Vagina (tissue), 2 donors: ENCODE results near the gene HTRA2. TPM values are rescaled to one million over a fixed set of nuclear protein-coding genes. Genes with fewer than 3 reads are reported as not detected.

ENCODE experiments used
- DNase-seq, 2 donors: peaks; one replicate each; pipeline ENCODE4 v3.0.0-alpha.2; 2017; ENCODE audit errors: extremely low spot score in 2 of 2
- H3K27ac ChIP-seq: fragments of 200-600 bp; sonication (generic); one replicate; pipeline ENCODE4 v1.5.1; 2019
- H3K27me3 ChIP-seq: fragments of 200-600 bp; sonication (generic); one replicate; pipeline ENCODE4 v1.5.1; 2019
- H3K36me3 ChIP-seq, 2 donors: fragments of 200-600 bp; sonication (generic); one replicate each; pipeline ENCODE4 v1.5.1; 2017 to 2019
- H3K4me1 ChIP-seq: fragments of 200-600 bp; sonication (generic); one replicate; pipeline ENCODE4 v1.5.1; 2019
- H3K4me3 ChIP-seq, 2 donors: fragments of 200-600 bp; sonication (generic); 1 replicate in 1 of 2; 2 replicates in 1 of 2; pipeline ENCODE4 v1.5.1; 2016 to 2019
- H3K9me3 ChIP-seq: fragments of 200-600 bp; sonication (generic); one replicate; pipeline ENCODE4 v1.5.1; 2019
- POLR2A ChIP-seq, 2 donors: fragments of 450-650 bp; IDR thresholded peaks; one replicate each; pipeline ENCODE4 v1.6.1; 2017; ENCODE audit warnings: antibody characterized with exemption in 2 of 2, mild to moderate bottlenecking in 2 of 2, moderate library complexity in 2 of 2
- POLR2AphosphoS5 ChIP-seq, 2 donors: sonication (generic); formaldehyde crosslinking; IDR thresholded peaks; one replicate each; pipeline ENCODE4 v1.9.0; 2017; ENCODE audit warnings: antibody characterized with exemption in 2 of 2, mild to moderate bottlenecking in 2 of 2, low read depth in 1 of 2; ENCODE audit not compliant: insufficient read depth in 1 of 2
- intact Hi-C: fragments of 100-400 bp; cut with DNase I; formaldehyde crosslinking; loops from one replicate; pipeline ENCODE4 v1.15.1; 2023
- total RNA-seq: library from RNA; depleted of rRNA; stranded (reverse); fragments of >200 nt; gene quantifications from one replicate; pipeline ENCODE4 v1.2.3, GENCODE V29; 2016
- TF ChIP-seq, protein P1 (sequence below), 3 experiments: fragments of 450-650 bp in 2 of 3; fragments of 200-600 bp in 1 of 3; sonication (generic) in 1 of 3; IDR thresholded peaks; one replicate each; pipeline ENCODE4 v1.5.1; 2017 to 2019; ENCODE audit warnings: antibody characterized with exemption in 3 of 3, mild to moderate bottlenecking in 2 of 3, moderate library complexity in 2 of 3

Gene HTRA2
- total RNA-seq, 1 donor from 2014 or later = 24.3 TPM

DNA sequence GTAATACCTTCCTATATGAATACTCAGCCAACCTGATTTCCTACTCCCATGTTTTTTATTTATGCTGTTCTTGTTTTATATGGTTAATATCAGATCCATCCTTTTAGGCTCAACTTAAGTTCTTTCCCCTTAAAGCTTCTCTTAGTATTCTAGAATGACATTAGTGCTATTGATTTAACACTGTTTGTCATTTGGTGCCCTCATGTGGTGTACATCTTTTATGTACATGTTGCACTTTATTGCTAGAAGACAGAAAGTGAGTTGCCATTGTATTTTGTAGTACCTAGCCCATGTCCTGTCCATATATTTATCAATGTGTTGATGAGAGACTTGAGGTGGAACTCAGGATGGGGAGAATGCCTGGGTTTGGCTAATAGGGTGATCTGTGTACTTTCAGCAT is 2.5 kb downstream of the HTRA2 start:
- H3K27ac ChIP-seq = no peak overlapping the region
- no peaks in the 10 kb centered on the region for H3K27me3 ChIP-seq
- peaks cover 33% of the 10 kb centered on the region for H3K4me1 ChIP-seq
- no peak for DNase-seq
- H3K9me3 ChIP-seq = no peaks in the 10 kb centered on the region
- intact Hi-C loops = no loop called here
- TF ChIP-seq POLR2A (IDR thresholded peaks at IDR 0.05) (no peak), POLR2AphosphoS5 (IDR thresholded peaks at IDR 0.05; ENCODE audit: insufficient read depth in 1 of 2, low read depth in 1 of 2) (no peak)
- TF ChIP-seq, protein P1, sequence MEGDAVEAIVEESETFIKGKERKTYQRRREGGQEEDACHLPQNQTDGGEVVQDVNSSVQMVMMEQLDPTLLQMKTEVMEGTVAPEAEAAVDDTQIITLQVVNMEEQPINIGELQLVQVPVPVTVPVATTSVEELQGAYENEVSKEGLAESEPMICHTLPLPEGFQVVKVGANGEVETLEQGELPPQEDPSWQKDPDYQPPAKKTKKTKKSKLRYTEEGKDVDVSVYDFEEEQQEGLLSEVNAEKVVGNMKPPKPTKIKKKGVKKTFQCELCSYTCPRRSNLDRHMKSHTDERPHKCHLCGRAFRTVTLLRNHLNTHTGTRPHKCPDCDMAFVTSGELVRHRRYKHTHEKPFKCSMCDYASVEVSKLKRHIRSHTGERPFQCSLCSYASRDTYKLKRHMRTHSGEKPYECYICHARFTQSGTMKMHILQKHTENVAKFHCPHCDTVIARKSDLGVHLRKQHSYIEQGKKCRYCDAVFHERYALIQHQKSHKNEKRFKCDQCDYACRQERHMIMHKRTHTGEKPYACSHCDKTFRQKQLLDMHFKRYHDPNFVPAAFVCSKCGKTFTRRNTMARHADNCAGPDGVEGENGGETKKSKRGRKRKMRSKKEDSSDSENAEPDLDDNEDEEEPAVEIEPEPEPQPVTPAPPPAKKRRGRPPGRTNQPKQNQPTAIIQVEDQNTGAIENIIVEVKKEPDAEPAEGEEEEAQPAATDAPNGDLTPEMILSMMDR (IDR thresholded peaks at IDR 0.05) = no peak
- H3K4me3 ChIP-seq = no peak overlapping the region
- peaks cover 0 to 10% of the 10 kb centered on the region in 2 donors for H3K36me3 ChIP-seq

- H3K4me3 ChIP-seq = no peak overlapping the region
- H3K36me3 ChIP-seq = peaks cover 0 to 4% of the 10 kb centered on the region in 2 donors
- no peak overlapping the region for H3K27ac ChIP-seq
- intact Hi-C loops = no loop called here
- TF ChIP-seq POLR2A (IDR thresholded peaks at IDR 0.05) = no peak
- TF ChIP-seq, protein P1 (IDR thresholded peaks at IDR 0.05) = no peak
- no peak for TF ChIP-seq POLR2AphosphoS5 (IDR thresholded peaks at IDR 0.05; ENCODE audit: insufficient read depth in 1 of 2, low read depth in 1 of 2)
- no peak for DNase-seq
- H3K9me3 ChIP-seq = no peaks in the 10 kb centered on the region
- no peaks in the 10 kb centered on the region for H3K27me3 ChIP-seq
- peaks cover 25% of the 10 kb centered on the region for H3K4me1 ChIP-seq
These were observed 3.7 kb downstream of the HTRA2 start for GRCh38 chr2:74533464-74533863.

- no peak for DNase-seq
These were observed 4.7 kb downstream of the HTRA2 start for GRCh38 chr2:74534411-74534810.

GRCh38 chr2:74535440-74535965 is 5.8 kb downstream of the HTRA2 start:
- DNase-seq = no peak
- Histone ChIP-seq H3K27me3 (no peaks in the 10 kb centered on the region), H3K36me3 (peaks cover 0 to 4% of the 10 kb centered on the region in 2 donors), H3K27ac (no peak overlapping the region), H3K9me3 (no peaks in the 10 kb centered on the region), H3K4me3 (no peak overlapping the region), H3K4me1 (peaks cover 17% of the 10 kb centered on the region)
- TF ChIP-seq, protein P1 (IDR thresholded peaks at IDR 0.05) = no peak
- no peak for TF ChIP-seq POLR2A (IDR thresholded peaks at IDR 0.05)
- no peak for TF ChIP-seq POLR2AphosphoS5 (IDR thresholded peaks at IDR 0.05; ENCODE audit: insufficient read depth in 1 of 2, low read depth in 1 of 2)
- intact Hi-C loops = no loop called here

More at GRCh38 chr2:74534411-74534810, 4.7 kb downstream of the HTRA2 start:
- H3K4me3 ChIP-seq = no peak overlapping the region
- H3K36me3 ChIP-seq = peaks cover 0 to 4% of the 10 kb centered on the region in 2 donors
- H3K9me3 ChIP-seq = no peaks in the 10 kb centered on the region
- TF ChIP-seq POLR2AphosphoS5 (IDR thresholded peaks at IDR 0.05; ENCODE audit: insufficient read depth in 1 of 2, low read depth in 1 of 2) (no peak), POLR2A (IDR thresholded peaks at IDR 0.05) (no peak)
- TF ChIP-seq, protein P1 (IDR thresholded peaks at IDR 0.05) = no peak
- no peaks in the 10 kb centered on the region for H3K27me3 ChIP-seq
- intact Hi-C loops = no loop called here
- H3K4me1 ChIP-seq = peaks cover 17% of the 10 kb centered on the region
- no peak overlapping the region for H3K27ac ChIP-seq

DNA sequence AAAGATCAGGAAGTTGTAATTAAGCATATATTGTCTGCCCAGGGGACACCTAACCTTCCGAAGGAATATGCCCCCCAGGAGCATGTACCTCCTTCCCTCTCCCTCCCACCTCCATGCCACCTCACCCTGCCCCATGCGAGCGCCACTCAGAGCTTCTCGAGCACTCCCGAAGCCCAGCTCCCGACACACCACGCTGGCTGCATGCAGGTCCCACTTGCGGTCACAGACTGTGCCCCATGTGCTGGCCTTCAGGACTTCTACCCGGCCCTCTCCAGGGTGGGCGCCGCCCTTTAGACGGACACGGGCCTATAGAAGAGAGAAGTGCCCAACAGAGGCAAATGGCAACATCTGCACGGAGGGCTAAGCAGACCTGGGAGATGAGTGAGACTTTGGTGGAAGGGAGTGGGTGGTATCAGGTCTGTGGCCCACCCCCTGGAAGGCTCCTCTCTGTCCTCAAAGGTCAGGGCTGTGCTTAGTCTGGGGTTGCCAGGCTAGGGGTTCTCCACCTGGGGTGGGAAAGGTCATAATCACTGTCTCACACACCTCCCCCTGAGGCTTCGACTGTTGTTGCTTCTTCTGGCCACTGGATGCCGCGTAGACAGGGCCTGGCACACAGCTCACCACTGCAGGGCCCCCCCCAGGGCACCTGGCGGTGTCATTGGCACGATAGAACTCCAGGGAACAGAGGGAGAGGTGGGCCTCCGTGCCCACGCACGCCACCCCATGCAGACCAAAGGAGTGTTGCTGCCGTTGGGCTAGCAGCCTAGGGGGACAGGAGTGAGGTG is 6.6 kb downstream of the HTRA2 start:
- DNase-seq = no peak
- Histone ChIP-seq H3K9me3 (no peaks in the 10 kb centered on the region), H3K36me3 (peaks cover 0 to 4% of the 10 kb centered on the region in 2 donors), H3K27me3 (no peaks in the 10 kb centered on the region), H3K4me3 (no peak overlapping the region), H3K4me1 (peaks cover 8% of the 10 kb centered on the region), H3K27ac (no peak overlapping the region)
- intact Hi-C loops = no loop called here
- TF ChIP-seq, protein P1 (IDR thresholded peaks at IDR 0.05) = no peak
- no peak for TF ChIP-seq POLR2A (IDR thresholded peaks at IDR 0.05)
- TF ChIP-seq POLR2AphosphoS5 (IDR thresholded peaks at IDR 0.05; ENCODE audit: insufficient read depth in 1 of 2, low read depth in 1 of 2) = no peak
